ENCODE data around the gene NFAT5.

DNA sequence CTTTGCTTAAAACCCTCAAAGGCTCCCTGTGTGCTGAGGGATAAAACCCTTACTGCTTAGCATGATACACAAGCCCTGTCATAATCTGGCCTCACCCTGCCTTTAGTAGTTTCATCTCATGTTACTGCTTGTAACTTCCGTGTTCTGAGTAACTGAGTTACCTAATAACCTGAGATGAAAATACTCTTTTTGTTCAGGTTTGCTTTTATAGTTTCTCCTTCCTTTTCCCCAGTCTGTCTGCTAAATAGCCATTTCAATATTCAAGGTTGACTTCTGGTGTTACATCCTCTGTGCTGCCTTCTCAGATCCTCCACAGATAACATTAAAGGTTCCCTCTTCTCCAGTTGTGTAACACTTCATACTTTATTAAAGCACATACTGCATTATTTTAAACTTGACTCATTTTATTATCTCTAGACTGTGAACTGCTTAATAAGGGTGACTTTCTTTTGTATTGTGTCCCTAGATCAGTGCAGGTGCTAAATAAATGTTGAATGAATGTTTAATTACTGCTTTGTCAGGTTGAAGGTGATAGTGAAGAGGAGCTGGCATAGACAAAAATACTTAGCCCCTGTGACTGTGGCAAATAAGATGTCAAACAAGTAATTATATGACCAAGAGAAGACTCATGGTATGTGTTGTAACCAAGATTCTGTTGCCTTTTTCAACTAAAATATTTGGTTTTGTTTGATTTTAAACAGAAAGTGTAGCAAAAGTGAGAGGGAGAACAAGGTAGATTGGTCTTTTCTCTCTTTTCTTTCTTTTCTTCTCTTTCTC is 47.8 kb downstream of the NFAT5 start:
- TF ChIP-seq, protein P1, sequence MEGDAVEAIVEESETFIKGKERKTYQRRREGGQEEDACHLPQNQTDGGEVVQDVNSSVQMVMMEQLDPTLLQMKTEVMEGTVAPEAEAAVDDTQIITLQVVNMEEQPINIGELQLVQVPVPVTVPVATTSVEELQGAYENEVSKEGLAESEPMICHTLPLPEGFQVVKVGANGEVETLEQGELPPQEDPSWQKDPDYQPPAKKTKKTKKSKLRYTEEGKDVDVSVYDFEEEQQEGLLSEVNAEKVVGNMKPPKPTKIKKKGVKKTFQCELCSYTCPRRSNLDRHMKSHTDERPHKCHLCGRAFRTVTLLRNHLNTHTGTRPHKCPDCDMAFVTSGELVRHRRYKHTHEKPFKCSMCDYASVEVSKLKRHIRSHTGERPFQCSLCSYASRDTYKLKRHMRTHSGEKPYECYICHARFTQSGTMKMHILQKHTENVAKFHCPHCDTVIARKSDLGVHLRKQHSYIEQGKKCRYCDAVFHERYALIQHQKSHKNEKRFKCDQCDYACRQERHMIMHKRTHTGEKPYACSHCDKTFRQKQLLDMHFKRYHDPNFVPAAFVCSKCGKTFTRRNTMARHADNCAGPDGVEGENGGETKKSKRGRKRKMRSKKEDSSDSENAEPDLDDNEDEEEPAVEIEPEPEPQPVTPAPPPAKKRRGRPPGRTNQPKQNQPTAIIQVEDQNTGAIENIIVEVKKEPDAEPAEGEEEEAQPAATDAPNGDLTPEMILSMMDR (IDR thresholded peaks at IDR 0.05): no peak
- TF ChIP-seq POLR2A (IDR thresholded peaks at IDR 0.05): no peak
